Liver (tissue), 9 donors: Measurements from ENCODE around the gene PTMA. TPM values are rescaled to one million over a fixed set of nuclear protein-coding genes. Genes with fewer than 3 reads are reported as not detected.

Source experiments
- DNase-seq: peaks from one replicate; pipeline ENCODE4 v3.0.0-alpha.2; 2017; ENCODE audit warnings: low spot score
- H3K27ac ChIP-seq, 2 donors: one replicate each; pipeline ENCODE4 v1.7.0; 2013; ENCODE audit warnings: inconsistent platforms in 2 of 2, low read length in 2 of 2, control low read depth in 1 of 2, low read depth in 1 of 2, mild to moderate bottlenecking in 1 of 2
- H3K27me3 ChIP-seq, 4 donors: one replicate each; pipeline versions ENCODE4 v1.6.1 to v1.7.0; 2013; ENCODE audit warnings: low read length in 3 of 4, inconsistent platforms in 1 of 4, mild to moderate bottlenecking in 1 of 4, moderate library complexity in 1 of 4; ENCODE audit not compliant: control insufficient read depth in 4 of 4, insufficient read depth in 4 of 4
- H3K36me3 ChIP-seq, 4 donors: one replicate each; pipeline versions ENCODE4 v1.6.1 to v1.7.0; 2013; ENCODE audit warnings: low read length in 3 of 4, mild to moderate bottlenecking in 3 of 4, low read depth in 1 of 4, moderate library complexity in 1 of 4; ENCODE audit not compliant: control insufficient read depth in 4 of 4, insufficient read depth in 3 of 4
- H3K4me1 ChIP-seq, 4 donors: one replicate each; pipeline versions ENCODE4 v1.6.1 to v1.7.0; 2013; ENCODE audit warnings: low read length in 3 of 4, mild to moderate bottlenecking in 3 of 4, moderate library complexity in 1 of 4; ENCODE audit not compliant: control insufficient read depth in 4 of 4, insufficient read depth in 4 of 4
- H3K4me3 ChIP-seq, 3 donors: one replicate each; pipeline versions ENCODE4 v1.6.1 to v1.7.0; 2013; ENCODE audit warnings: low read length in 3 of 3, control low read depth in 1 of 3, low read depth in 1 of 3, mild to moderate bottlenecking in 1 of 3
- H3K9ac ChIP-seq, 2 donors: one replicate each; pipeline ENCODE4 v1.7.0; 2013; ENCODE audit warnings: low read length in 2 of 2, mild to moderate bottlenecking in 2 of 2, moderate library complexity in 2 of 2, control low read depth in 1 of 2, low read depth in 1 of 2
- H3K9me3 ChIP-seq, 4 donors: one replicate each; pipeline versions ENCODE4 v1.6.1 to v1.7.0; 2013; ENCODE audit warnings: low read length in 3 of 4; ENCODE audit not compliant: control insufficient read depth in 4 of 4
- EGR1 ChIP-seq, 2 donors: IDR thresholded peaks; 2 replicates each; pipeline ENCODE4 v1.6.1; 2016 to 2018; ENCODE audit warnings: antibody characterized with exemption in 2 of 2, low read depth in 2 of 2
- FOXA1 ChIP-seq: IDR thresholded peaks from 2 replicates; pipeline ENCODE4 v1.6.1; 2016; ENCODE audit warnings: antibody characterized with exemption
- FOXA2 ChIP-seq: IDR thresholded peaks from 2 replicates; pipeline ENCODE4 v1.6.1; 2016; ENCODE audit warnings: antibody characterized with exemption
- GABPA ChIP-seq, 2 donors: IDR thresholded peaks in 1 of 2; conservative IDR thresholded peaks in 1 of 2; 2 replicates each; pipeline ENCODE4 v1.6.1; 2016; ENCODE audit warnings: antibody characterized with exemption in 2 of 2, mild to moderate bottlenecking in 1 of 2, moderate library complexity in 1 of 2
- HNF4A ChIP-seq, 2 donors: conservative IDR thresholded peaks; 2 replicates each; pipeline ENCODE4 v1.6.1; 2016; ENCODE audit warnings: antibody characterized with exemption in 2 of 2, mild to moderate bottlenecking in 2 of 2
- HNF4G ChIP-seq: IDR thresholded peaks from 2 replicates; pipeline ENCODE4 v1.6.1; 2016; ENCODE audit warnings: antibody characterized with exemption
- JUND ChIP-seq, 2 donors: IDR thresholded peaks; 2 replicates each; pipeline ENCODE4 v1.6.1; 2016; ENCODE audit warnings: antibody characterized with exemption in 2 of 2
- NR2F2 ChIP-seq: IDR thresholded peaks from 2 replicates; pipeline ENCODE4 v1.6.1; 2016; ENCODE audit warnings: antibody characterized with exemption
- RAD21 ChIP-seq, 2 donors: IDR thresholded peaks; 2 replicates each; pipeline ENCODE4 v1.6.1; 2016; ENCODE audit warnings: antibody characterized with exemption in 2 of 2, mild to moderate bottlenecking in 2 of 2
- RXRA ChIP-seq, 2 donors: IDR thresholded peaks; 2 replicates each; pipeline ENCODE4 v1.6.1; 2017 to 2018; ENCODE audit warnings: antibody characterized with exemption in 2 of 2, mild to moderate bottlenecking in 1 of 2
- SP1 ChIP-seq: IDR thresholded peaks from 2 replicates; pipeline ENCODE4 v1.6.1; 2018; ENCODE audit warnings: antibody characterized with exemption, mild to moderate bottlenecking
- TAF1 ChIP-seq: conservative IDR thresholded peaks from 2 replicates; pipeline ENCODE4 v1.6.1; 2016; ENCODE audit warnings: antibody characterized with exemption, mild to moderate bottlenecking
- YY1 ChIP-seq: IDR thresholded peaks from 2 replicates; pipeline ENCODE4 v1.6.1; 2016; ENCODE audit warnings: antibody characterized with exemption, mild to moderate bottlenecking
- WGBS: extraction: QIAGEN DNeasy Blood & Tissue Kit; methylation state at CpG from one replicate; pipeline ENCODE4 v1.1.7; 2013; 5-methylcytosine and 5-hydroxymethylcytosine counted together
- polyA plus RNA-seq, 2 donors: library from polyadenylated mRNA; stranded (reverse) in 1 of 2; unstranded in 1 of 2; fragments of 200-250 nt in 1 of 2; fragments of >200 nt in 1 of 2; fragmentation: Nextera tagmentation in 1 of 2; extraction: Ambion mirVana in 1 of 2; gene quantifications; one replicate each; pipeline versions ENCODE4 v1.2.1 to v1.2.3, GENCODE V29; 2013 to 2015
- total RNA-seq, 2 donors: library from RNA; depleted of rRNA; stranded (reverse); fragments of >200 nt; gene quantifications; one replicate each; pipeline ENCODE4 v1.2.3, GENCODE V29; 2014
- TF ChIP-seq, protein P1 (sequence below): IDR thresholded peaks from 2 replicates; pipeline ENCODE4 v1.6.1; 2016; ENCODE audit warnings: antibody characterized with exemption
- TF ChIP-seq, protein P2 (sequence below): IDR thresholded peaks from 2 replicates; pipeline ENCODE4 v1.6.1; 2016; ENCODE audit warnings: antibody characterized with exemption, mild to moderate bottlenecking
- TF ChIP-seq, protein P3 (sequence below): IDR thresholded peaks from 2 replicates; pipeline ENCODE4 v1.6.1; 2016; ENCODE audit warnings: antibody characterized with exemption
- TF ChIP-seq, protein P4 (sequence below): IDR thresholded peaks from 2 replicates; pipeline ENCODE4 v1.6.1; 2016; ENCODE audit warnings: antibody characterized with exemption
- TF ChIP-seq, protein P5 (sequence below): fragments of 150-350 bp; IDR thresholded peaks from 2 replicates; pipeline ENCODE4 v1.5.1; 2017; ENCODE audit warnings: improper control_type of control experiment, low read depth, low read length; ENCODE audit not compliant: missing input control
- donor health status: healthy.
- donor health status: healthy.
- donor health status: healthy.
- donor health status: healthy.
- donor health status: healthy.

Gene PTMA
- total and polyA plus RNA-seq, 4 donors = 201 to 523 (median 366) TPM

DNA sequence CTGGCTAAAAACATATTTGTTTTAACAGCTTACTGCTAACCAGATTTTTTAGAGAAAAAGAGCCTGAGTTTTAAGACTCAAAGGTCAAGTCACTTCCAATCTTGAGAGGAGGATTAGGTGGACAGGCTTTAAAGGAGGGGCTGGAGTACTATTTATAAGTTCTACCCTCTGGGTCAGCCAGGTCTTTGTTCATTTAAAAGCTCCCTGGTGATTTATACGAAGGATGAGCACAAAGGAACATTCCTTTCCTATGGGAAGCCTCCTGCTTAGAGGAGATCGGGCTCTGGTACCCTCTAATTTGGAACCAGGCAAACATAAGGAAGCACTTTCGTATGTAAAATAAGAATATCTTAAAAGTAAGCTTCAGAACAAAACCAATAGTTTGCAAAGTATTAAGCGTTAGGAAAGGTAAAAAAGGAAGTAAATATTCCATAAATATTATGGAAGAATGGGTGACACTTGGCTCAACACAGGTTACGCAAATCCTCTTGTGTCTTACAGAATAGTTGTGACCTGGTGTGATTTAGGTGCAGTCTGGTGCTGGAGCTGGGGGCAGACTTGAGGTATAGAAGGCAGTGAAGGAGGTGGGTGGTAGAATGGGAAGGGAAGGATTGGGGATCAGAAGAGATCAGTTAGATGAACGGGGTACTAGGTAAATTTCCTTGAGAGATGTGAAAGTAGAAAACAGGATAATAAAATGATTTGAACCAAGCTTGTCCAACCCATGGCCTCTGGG, 37.1 kb downstream of the PTMA start:
- no peaks in the 10 kb centered on the region for H3K36me3 ChIP-seq
- no peak overlapping the region for H3K27ac ChIP-seq
- peaks cover 0 to 4% (median 1%) of the 10 kb centered on the region in 4 donors for H3K4me1 ChIP-seq
- H3K9me3 ChIP-seq = no peaks in the 10 kb centered on the region
- TF ChIP-seq, protein P1, sequence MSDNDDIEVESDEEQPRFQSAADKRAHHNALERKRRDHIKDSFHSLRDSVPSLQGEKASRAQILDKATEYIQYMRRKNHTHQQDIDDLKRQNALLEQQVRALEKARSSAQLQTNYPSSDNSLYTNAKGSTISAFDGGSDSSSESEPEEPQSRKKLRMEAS = no peak
- TF ChIP-seq HNF4A (conservative IDR thresholded peaks at IDR 0.05) = no peak
- no peak for TF ChIP-seq FOXA2
- TF ChIP-seq RXRA (IDR thresholded peaks at IDR 0.05) = no peak
- no peak for TF ChIP-seq NR2F2
- no peak for TF ChIP-seq FOXA1
- TF ChIP-seq TAF1 = no peak
- TF ChIP-seq RAD21 (IDR thresholded peaks at IDR 0.05) = no peak
- TF ChIP-seq, protein P2, sequence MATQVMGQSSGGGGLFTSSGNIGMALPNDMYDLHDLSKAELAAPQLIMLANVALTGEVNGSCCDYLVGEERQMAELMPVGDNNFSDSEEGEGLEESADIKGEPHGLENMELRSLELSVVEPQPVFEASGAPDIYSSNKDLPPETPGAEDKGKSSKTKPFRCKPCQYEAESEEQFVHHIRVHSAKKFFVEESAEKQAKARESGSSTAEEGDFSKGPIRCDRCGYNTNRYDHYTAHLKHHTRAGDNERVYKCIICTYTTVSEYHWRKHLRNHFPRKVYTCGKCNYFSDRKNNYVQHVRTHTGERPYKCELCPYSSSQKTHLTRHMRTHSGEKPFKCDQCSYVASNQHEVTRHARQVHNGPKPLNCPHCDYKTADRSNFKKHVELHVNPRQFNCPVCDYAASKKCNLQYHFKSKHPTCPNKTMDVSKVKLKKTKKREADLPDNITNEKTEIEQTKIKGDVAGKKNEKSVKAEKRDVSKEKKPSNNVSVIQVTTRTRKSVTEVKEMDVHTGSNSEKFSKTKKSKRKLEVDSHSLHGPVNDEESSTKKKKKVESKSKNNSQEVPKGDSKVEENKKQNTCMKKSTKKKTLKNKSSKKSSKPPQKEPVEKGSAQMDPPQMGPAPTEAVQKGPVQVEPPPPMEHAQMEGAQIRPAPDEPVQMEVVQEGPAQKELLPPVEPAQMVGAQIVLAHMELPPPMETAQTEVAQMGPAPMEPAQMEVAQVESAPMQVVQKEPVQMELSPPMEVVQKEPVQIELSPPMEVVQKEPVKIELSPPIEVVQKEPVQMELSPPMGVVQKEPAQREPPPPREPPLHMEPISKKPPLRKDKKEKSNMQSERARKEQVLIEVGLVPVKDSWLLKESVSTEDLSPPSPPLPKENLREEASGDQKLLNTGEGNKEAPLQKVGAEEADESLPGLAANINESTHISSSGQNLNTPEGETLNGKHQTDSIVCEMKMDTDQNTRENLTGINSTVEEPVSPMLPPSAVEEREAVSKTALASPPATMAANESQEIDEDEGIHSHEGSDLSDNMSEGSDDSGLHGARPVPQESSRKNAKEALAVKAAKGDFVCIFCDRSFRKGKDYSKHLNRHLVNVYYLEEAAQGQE = no peak
- no peak for TF ChIP-seq GABPA (IDR thresholded peaks at IDR 0.05 in 1 of 2, conservative IDR thresholded peaks at IDR 0.05 in 1 of 2)
- TF ChIP-seq, protein P3, sequence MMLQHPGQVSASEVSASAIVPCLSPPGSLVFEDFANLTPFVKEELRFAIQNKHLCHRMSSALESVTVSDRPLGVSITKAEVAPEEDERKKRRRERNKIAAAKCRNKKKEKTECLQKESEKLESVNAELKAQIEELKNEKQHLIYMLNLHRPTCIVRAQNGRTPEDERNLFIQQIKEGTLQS = no peak
- TF ChIP-seq JUND (IDR thresholded peaks at IDR 0.05) = no peak
- no peak for TF ChIP-seq HNF4G
- TF ChIP-seq, protein P4, sequence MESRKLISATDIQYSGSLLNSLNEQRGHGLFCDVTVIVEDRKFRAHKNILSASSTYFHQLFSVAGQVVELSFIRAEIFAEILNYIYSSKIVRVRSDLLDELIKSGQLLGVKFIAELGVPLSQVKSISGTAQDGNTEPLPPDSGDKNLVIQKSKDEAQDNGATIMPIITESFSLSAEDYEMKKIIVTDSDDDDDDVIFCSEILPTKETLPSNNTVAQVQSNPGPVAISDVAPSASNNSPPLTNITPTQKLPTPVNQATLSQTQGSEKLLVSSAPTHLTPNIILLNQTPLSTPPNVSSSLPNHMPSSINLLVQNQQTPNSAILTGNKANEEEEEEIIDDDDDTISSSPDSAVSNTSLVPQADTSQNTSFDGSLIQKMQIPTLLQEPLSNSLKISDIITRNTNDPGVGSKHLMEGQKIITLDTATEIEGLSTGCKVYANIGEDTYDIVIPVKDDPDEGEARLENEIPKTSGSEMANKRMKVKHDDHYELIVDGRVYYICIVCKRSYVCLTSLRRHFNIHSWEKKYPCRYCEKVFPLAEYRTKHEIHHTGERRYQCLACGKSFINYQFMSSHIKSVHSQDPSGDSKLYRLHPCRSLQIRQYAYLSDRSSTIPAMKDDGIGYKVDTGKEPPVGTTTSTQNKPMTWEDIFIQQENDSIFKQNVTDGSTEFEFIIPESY = no peak
- TF ChIP-seq, protein P5, sequence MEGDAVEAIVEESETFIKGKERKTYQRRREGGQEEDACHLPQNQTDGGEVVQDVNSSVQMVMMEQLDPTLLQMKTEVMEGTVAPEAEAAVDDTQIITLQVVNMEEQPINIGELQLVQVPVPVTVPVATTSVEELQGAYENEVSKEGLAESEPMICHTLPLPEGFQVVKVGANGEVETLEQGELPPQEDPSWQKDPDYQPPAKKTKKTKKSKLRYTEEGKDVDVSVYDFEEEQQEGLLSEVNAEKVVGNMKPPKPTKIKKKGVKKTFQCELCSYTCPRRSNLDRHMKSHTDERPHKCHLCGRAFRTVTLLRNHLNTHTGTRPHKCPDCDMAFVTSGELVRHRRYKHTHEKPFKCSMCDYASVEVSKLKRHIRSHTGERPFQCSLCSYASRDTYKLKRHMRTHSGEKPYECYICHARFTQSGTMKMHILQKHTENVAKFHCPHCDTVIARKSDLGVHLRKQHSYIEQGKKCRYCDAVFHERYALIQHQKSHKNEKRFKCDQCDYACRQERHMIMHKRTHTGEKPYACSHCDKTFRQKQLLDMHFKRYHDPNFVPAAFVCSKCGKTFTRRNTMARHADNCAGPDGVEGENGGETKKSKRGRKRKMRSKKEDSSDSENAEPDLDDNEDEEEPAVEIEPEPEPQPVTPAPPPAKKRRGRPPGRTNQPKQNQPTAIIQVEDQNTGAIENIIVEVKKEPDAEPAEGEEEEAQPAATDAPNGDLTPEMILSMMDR = no peak
- TF ChIP-seq SP1 = no peak
- TF ChIP-seq EGR1 (IDR thresholded peaks at IDR 0.05; ENCODE audit: low read depth in 2 of 2) = no peak
- TF ChIP-seq YY1 = no peak
- H3K27me3 ChIP-seq = no peaks in the 10 kb centered on the region
- DNase-seq = no peak
- no peak overlapping the region for H3K9ac ChIP-seq
- no peak overlapping the region for H3K4me3 ChIP-seq
- 89% methylated on average over 6 of the region's 6 CpGs for WGBS
